GDM1 (cell line): Measurements from ENCODE around the gene CMC2.

Experiments used
- DNase-seq: peaks from one replicate; lab custom pipeline; 2025; lab: John Stamatoyannopoulos, UW

The CMC2 gene

GRCh38 chr16:81003064-81003463, 3.6 kb downstream of the CMC2 start:
- no peak for DNase-seq

- no peak for DNase-seq
Observed at GRCh38 chr16:81001330-81001729, 5.4 kb downstream of the CMC2 start.

GRCh38 chr16:81000873-81001272, 5.8 kb downstream of the CMC2 start:
- no peak for DNase-seq

- DNase-seq = no peak
Observed at GRCh38 chr16:80997964-80998620, 8.6 kb downstream of the CMC2 start.

GRCh38 chr16:80997139-80997798, 9.4 kb downstream of the CMC2 start:
- no peak for DNase-seq

- no peak for DNase-seq
Observed at GRCh38 chr16:80996688-80997138, 10.0 kb downstream of the CMC2 start.

- no peak for DNase-seq
Observed at GRCh38 chr16:80994451-80994850, 12.2 kb downstream of the CMC2 start.

GRCh38 chr16:80993834-80994233, 12.9 kb downstream of the CMC2 start:
- no peak for DNase-seq

- no peak for DNase-seq
Observed at GRCh38 chr16:80993307-80993706, 13.4 kb downstream of the CMC2 start.

- no peak for DNase-seq
Observed at GRCh38 chr16:80992676-80993293, 13.9 kb downstream of the CMC2 start.

GRCh38 chr16:80991792-80992430, 14.8 kb downstream of the CMC2 start:
- no peak for DNase-seq

- no peak for DNase-seq
Observed at GRCh38 chr16:80990978-80991377, 15.7 kb downstream of the CMC2 start.

GRCh38 chr16:80990577-80990976, 16.1 kb downstream of the CMC2 start:
- DNase-seq = no peak

GRCh38 chr16:80989801-80990200, 16.9 kb downstream of the CMC2 start:
- DNase-seq = no peak

- no peak for DNase-seq
Observed at GRCh38 chr16:80988756-80989155, 17.9 kb downstream of the CMC2 start.

- DNase-seq = no peak
Observed at GRCh38 chr16:80986557-80986956, 20.1 kb downstream of the CMC2 start.

GRCh38 chr16:80985611-80986010, 21.1 kb downstream of the CMC2 start:
- no peak for DNase-seq

GRCh38 chr16:80984124-80984892, 22.4 kb downstream of the CMC2 start:
- no peak for DNase-seq

- DNase-seq = no peak
Observed at GRCh38 chr16:80982646-80983045, 24.0 kb downstream of the CMC2 start.

GRCh38 chr16:80981103-80981502, 25.6 kb downstream of the CMC2 start:
- no peak for DNase-seq

GRCh38 chr16:80976946-80977345, 29.7 kb downstream of the CMC2 start:
- DNase-seq = no peak
